KMS-11 (cell line): Measurements from ENCODE around the gene URB1.

Source experiments
- H2AFZ ChIP-seq: fragments of 200-600 bp; sonication (generic); 2 replicates; pipeline ENCODE4 v1.6.1; 2016; ENCODE audit warnings: antibody characterized with exemption, mixed run types, low read depth
- H3K27ac ChIP-seq: fragments of 200-600 bp; sonication (generic); 2 replicates; pipeline ENCODE4 v1.6.1; 2016; ENCODE audit warnings: mild to moderate bottlenecking, mixed run types
- H3K27me3 ChIP-seq: fragments of 200-600 bp; sonication (generic); 2 replicates; pipeline ENCODE4 v1.6.1; 2017; ENCODE audit warnings: mild to moderate bottlenecking, low read depth, mixed run types, moderate library complexity; ENCODE audit not compliant: insufficient read depth
- H3K36me3 ChIP-seq: fragments of 200-600 bp; sonication (generic); 2 replicates; pipeline ENCODE4 v1.6.1; 2017; ENCODE audit warnings: mild to moderate bottlenecking, mixed run types; ENCODE audit not compliant: insufficient read depth
- H3K4me1 ChIP-seq: fragments of 200-600 bp; sonication (generic); 2 replicates; pipeline ENCODE4 v1.6.1; 2016; ENCODE audit warnings: mild to moderate bottlenecking, low read depth, mixed run types; ENCODE audit not compliant: poor library complexity, severe bottlenecking
- H3K4me2 ChIP-seq: fragments of 200-600 bp; sonication (generic); 2 replicates; pipeline ENCODE4 v1.7.0; 2016; ENCODE audit warnings: mild to moderate bottlenecking, mixed run types
- H3K4me3 ChIP-seq: fragments of 200-600 bp; sonication (generic); IDR thresholded peaks from 2 replicates; pipeline ENCODE4 v1.6.1; 2017; ENCODE audit warnings: low read depth, low read length, mixed read lengths; ENCODE audit not compliant: insufficient read depth
- H3K79me2 ChIP-seq: fragments of 200-600 bp; sonication (generic); 2 replicates; pipeline ENCODE4 v1.6.1; 2016; ENCODE audit warnings: low read depth, mixed run types; ENCODE audit not compliant: insufficient read depth
- H3K9ac ChIP-seq: fragments of 200-600 bp; sonication (generic); 2 replicates; pipeline ENCODE4 v1.6.1; 2016; ENCODE audit warnings: mild to moderate bottlenecking, mixed run types
- H4K20me1 ChIP-seq: fragments of 200-600 bp; sonication (generic); 2 replicates; pipeline ENCODE4 v1.6.1; 2016; ENCODE audit warnings: mild to moderate bottlenecking, mixed run types; ENCODE audit not compliant: insufficient read depth
- TF ChIP-seq, protein P1 (sequence below): fragments of 200-600 bp; sonication (generic); conservative IDR thresholded peaks from 2 replicates; pipeline ENCODE4 v1.6.1; 2017; ENCODE audit warnings: low read depth, mild to moderate bottlenecking, antibody characterized with exemption, low read length, moderate library complexity, mixed read lengths

Gene URB1

DNA sequence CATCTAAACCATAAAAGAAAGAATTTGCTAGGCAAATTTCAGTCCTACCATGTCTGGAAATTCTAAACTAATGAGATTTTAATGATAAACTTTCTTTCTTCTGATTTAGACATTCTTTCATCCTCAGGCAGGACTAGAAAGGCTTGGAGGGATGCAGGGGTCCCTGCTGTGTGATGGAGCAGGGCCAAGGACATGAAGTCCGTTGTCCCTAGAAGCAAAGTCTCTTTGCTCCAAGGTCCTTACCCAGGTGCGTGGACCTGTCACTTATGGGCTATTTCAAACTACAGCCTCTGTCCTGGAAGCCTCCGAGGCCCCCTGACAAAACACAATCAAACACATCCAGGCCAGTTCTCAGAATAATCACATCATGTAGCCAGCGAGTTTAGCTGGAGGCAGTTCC is 26.6 kb downstream of the URB1 start:
- TF ChIP-seq, protein P1, sequence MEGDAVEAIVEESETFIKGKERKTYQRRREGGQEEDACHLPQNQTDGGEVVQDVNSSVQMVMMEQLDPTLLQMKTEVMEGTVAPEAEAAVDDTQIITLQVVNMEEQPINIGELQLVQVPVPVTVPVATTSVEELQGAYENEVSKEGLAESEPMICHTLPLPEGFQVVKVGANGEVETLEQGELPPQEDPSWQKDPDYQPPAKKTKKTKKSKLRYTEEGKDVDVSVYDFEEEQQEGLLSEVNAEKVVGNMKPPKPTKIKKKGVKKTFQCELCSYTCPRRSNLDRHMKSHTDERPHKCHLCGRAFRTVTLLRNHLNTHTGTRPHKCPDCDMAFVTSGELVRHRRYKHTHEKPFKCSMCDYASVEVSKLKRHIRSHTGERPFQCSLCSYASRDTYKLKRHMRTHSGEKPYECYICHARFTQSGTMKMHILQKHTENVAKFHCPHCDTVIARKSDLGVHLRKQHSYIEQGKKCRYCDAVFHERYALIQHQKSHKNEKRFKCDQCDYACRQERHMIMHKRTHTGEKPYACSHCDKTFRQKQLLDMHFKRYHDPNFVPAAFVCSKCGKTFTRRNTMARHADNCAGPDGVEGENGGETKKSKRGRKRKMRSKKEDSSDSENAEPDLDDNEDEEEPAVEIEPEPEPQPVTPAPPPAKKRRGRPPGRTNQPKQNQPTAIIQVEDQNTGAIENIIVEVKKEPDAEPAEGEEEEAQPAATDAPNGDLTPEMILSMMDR: no peak
- Histone ChIP-seq H3K27ac (no peak overlapping the region), H3K4me2 (no peak overlapping the region), H3K79me2 (peaks cover 7% of the 10 kb centered on the region; the same call in 1 of the 2 replicates), H2AFZ (no peak overlapping the region), H3K9ac (no peak overlapping the region), H3K4me3 (no peak overlapping the region), H3K36me3 (peaks cover 9% of the 10 kb centered on the region; the same call in 1 of the 2 replicates), H4K20me1 (no peaks in the 10 kb centered on the region), H3K27me3 (no peaks in the 10 kb centered on the region), H3K4me1 (peaks cover 75% of the 10 kb centered on the region)

DNA sequence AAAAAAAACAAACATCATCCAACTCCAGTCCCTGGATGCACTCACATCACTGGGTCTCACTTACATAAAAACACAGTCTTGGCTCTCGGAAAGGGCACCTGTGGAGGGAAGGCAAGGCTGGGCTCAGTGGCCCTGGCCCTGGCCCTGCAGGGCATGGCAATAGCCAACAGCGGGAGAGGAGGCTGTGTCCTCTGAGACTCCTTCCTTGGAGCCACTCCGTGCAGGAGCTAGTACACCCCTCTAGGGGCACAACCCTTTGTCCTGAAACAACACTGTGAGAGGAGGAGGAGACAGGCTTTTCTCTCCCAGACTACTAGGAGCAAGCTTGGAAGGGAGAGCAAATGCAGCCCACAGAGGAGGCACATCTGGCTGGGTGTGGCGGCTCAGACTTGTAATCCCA is 28.0 kb downstream of the URB1 start:
- Histone ChIP-seq H4K20me1 (no peaks in the 10 kb centered on the region), H3K27ac (peak overlapping the region; percentile 19; the same call in 1 of the 2 replicates), H3K79me2 (peaks cover 7% of the 10 kb centered on the region; the same call in 1 of the 2 replicates), H3K4me1 (peaks cover 79% of the 10 kb centered on the region), H3K4me3 (no peak overlapping the region), H3K4me2 (no peak overlapping the region), H3K27me3 (no peaks in the 10 kb centered on the region), H3K36me3 (peaks cover 22% of the 10 kb centered on the region; the same call in 1 of the 2 replicates), H2AFZ (no peak overlapping the region), H3K9ac (no peak overlapping the region)
- TF ChIP-seq, protein P1: no peak

DNA sequence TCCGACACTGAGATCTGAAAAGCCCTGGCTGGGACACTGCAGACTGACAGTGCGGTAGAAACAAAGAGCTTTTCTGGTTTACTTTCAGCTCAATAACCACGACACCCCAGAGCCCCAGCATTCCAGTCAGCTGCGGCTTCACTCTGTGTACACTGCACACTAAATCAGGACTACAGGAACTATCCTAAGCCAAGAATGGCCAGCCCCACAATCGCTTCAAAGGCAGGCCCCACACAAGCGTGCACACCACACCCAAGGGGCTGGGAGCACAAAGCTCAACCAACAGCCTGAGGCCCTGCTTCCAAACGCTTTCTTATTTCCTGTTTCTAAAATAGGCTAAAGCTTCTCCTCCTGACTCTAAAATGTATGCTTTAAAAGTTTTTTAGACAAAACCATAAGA is 28.4 kb downstream of the URB1 start:
- peaks cover 79% of the 10 kb centered on the region for H3K4me1 ChIP-seq
- no peak overlapping the region for H3K4me2 ChIP-seq
- TF ChIP-seq, protein P1: no peak
- peaks cover 7% of the 10 kb centered on the region; the same call in 1 of the 2 replicates for H3K79me2 ChIP-seq
- H4K20me1 ChIP-seq: no peaks in the 10 kb centered on the region
- no peak overlapping the region; the same call in 1 of the 2 replicates for H3K27ac ChIP-seq
- H2AFZ ChIP-seq: no peak overlapping the region
- no peak overlapping the region for H3K4me3 ChIP-seq
- H3K27me3 ChIP-seq: no peaks in the 10 kb centered on the region
- H3K9ac ChIP-seq: no peak overlapping the region
- peaks cover 22% of the 10 kb centered on the region; the same call in 1 of the 2 replicates for H3K36me3 ChIP-seq

DNA sequence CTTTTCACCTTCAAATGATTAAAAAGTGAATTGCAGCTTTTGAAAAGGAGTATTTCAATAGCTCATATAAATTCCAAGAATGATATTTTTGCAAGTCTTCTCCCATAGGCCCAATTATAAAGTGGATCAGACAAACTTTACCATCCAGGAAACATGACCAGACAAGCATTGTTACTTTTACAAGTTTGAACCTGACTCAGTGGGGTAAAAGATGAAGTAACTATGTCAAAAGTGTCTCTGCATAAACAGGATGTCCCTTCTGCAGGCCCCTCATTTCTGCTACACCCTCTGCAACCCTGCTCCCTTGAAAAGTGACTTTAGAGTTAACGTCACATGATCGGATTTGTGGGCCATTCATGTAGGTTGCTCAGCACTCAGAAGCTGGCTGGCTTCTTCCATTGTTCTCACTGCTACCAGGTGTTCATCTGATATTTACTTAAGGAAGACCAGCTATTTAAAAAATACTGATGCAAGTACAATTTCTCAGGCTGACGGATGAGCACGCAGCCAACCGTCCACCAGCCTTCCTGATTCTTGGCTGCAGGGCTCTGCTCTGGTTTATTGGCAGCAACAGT is 32.3 kb downstream of the URB1 start:
- Histone ChIP-seq H3K4me1 (peaks cover 46% of the 10 kb centered on the region), H3K4me3 (no peak overlapping the region), H3K79me2 (no peaks in the 10 kb centered on the region), H4K20me1 (no peaks in the 10 kb centered on the region), H3K4me2 (no peak overlapping the region), H3K9ac (no peak overlapping the region), H3K27me3 (no peaks in the 10 kb centered on the region), H3K27ac (peak overlapping the region; percentile 23; the same call in 1 of the 2 replicates), H2AFZ (no peak overlapping the region), H3K36me3 (peaks cover 39% of the 10 kb centered on the region; the same call in 1 of the 2 replicates)
- TF ChIP-seq, protein P1: no peak
